Astrocyte (in vitro differentiated cells and primary cell): Measurements from ENCODE around the gene ELANE. TPM values are rescaled to one million over a fixed set of nuclear protein-coding genes. Genes with fewer than 3 reads are reported as not detected.

Source experiments
- DNase-seq: peaks from one replicate; pipeline ENCODE4 v3.0.0-alpha.2; 2010; ENCODE audit warnings: low read depth
- FAIRE-seq: peaks from 2 replicates; lab custom pipeline; 2011; peaks lifted over from hg19 to GRCh38; lab: Jason Lieb, UNC
- H2AFZ ChIP-seq: 2 replicates; pipeline ENCODE4 v1.6.0; 2012; ENCODE audit warnings: low read depth, low read length, inconsistent platforms
- H3K27ac ChIP-seq: 2 replicates; pipeline ENCODE4 v1.5.1; 2011; ENCODE audit warnings: low read depth, low read length, inconsistent platforms
- H3K27me3 ChIP-seq: 2 replicates; pipeline ENCODE4 v1.6.0; 2011; ENCODE audit warnings: low read length, inconsistent platforms; ENCODE audit not compliant: insufficient read depth
- H3K36me3 ChIP-seq: 2 replicates; pipeline ENCODE4 v1.5.1; 2011; ENCODE audit warnings: low read length, inconsistent platforms; ENCODE audit not compliant: insufficient read depth
- H3K4me1 ChIP-seq: 2 replicates; pipeline ENCODE4 v1.5.1; 2011; ENCODE audit warnings: low read length, inconsistent platforms; ENCODE audit not compliant: insufficient read depth
- H3K4me2 ChIP-seq: 2 replicates; pipeline ENCODE4 v1.6.0; 2012; ENCODE audit warnings: low read length, inconsistent platforms
- H3K4me3 ChIP-seq: 2 replicates; pipeline ENCODE4 v1.5.1; 2011; ENCODE audit warnings: low read depth, mild to moderate bottlenecking, low read length, inconsistent platforms; ENCODE audit not compliant: insufficient read depth
- H3K79me2 ChIP-seq: 2 replicates; pipeline ENCODE4 v1.6.0; 2012; ENCODE audit warnings: mild to moderate bottlenecking, low read length, inconsistent platforms; ENCODE audit not compliant: insufficient read depth
- H3K9ac ChIP-seq: 2 replicates; pipeline ENCODE4 v1.6.0; 2012; ENCODE audit warnings: mild to moderate bottlenecking, low read length, inconsistent platforms
- H3K9me3 ChIP-seq: 2 replicates; pipeline ENCODE4 v1.5.1; 2012; ENCODE audit warnings: low read depth, mild to moderate bottlenecking, low read length, inconsistent platforms; ENCODE audit not compliant: insufficient read depth
- H4K20me1 ChIP-seq: 2 replicates; pipeline ENCODE4 v1.6.0; 2012; ENCODE audit warnings: low read length, inconsistent platforms; ENCODE audit not compliant: insufficient read depth
- H3K27ac Mint-ChIP-seq: one replicate; pipeline ENCODE4 v1.8.0; 2021; ENCODE audit warnings: mild to moderate bottlenecking, mixed read lengths; ENCODE audit not compliant: unreplicated experiment
- H3K27me3 Mint-ChIP-seq: one replicate; pipeline ENCODE4 v1.8.0; 2021; ENCODE audit warnings: low read depth, mixed read lengths; ENCODE audit not compliant: unreplicated experiment
- H3K36me3 Mint-ChIP-seq: one replicate; pipeline ENCODE4 v1.8.0; 2021; ENCODE audit warnings: low read depth, mixed read lengths; ENCODE audit not compliant: unreplicated experiment
- H3K4me1 Mint-ChIP-seq: one replicate; pipeline ENCODE4 v1.8.0; 2021; ENCODE audit warnings: low read depth, mixed read lengths; ENCODE audit not compliant: unreplicated experiment
- H3K4me3 Mint-ChIP-seq: one replicate; pipeline ENCODE4 v1.8.0; 2021; ENCODE audit warnings: mild to moderate bottlenecking, moderate library complexity, mixed read lengths; ENCODE audit not compliant: unreplicated experiment
- H3K9me3 Mint-ChIP-seq: one replicate; pipeline ENCODE4 v1.8.0; 2021; ENCODE audit warnings: mild to moderate bottlenecking, mixed read lengths; ENCODE audit not compliant: unreplicated experiment
- CTCF ChIP-seq: IDR thresholded peaks from 2 replicates; pipeline ENCODE4 v1.5.1; 2011; ENCODE audit warnings: low read depth, mild to moderate bottlenecking, inconsistent platforms, low read length, moderate library complexity; ENCODE audit not compliant: insufficient read depth
- EZH2 ChIP-seq: IDR thresholded peaks from 2 replicates; pipeline ENCODE4 v1.6.1; 2012; ENCODE audit warnings: mild to moderate bottlenecking, low read length, inconsistent platforms; ENCODE audit not compliant: insufficient read depth
- total RNA-seq: library from RNA; stranded (reverse); gene quantifications from 2 replicates; pipeline ENCODE4 v1.2.1, GENCODE V29; 2021

ELANE gene
- total RNA-seq, 1 donor from 2014 or later, result not detected

GRCh38 chr19:804419-805165 is 47.5 kb upstream of the ELANE start:
- Histone ChIP-seq H3K9me3 (no peaks in the 10 kb centered on the region), H4K20me1 (peaks cover 99% of the 10 kb centered on the region), H2AFZ (no peak overlapping the region), H3K4me3 (no peak overlapping the region), H3K27me3 (no peaks in the 10 kb centered on the region), H3K36me3 (peaks cover 42% of the 10 kb centered on the region), H3K27ac (no peak overlapping the region), H3K4me2 (no peak overlapping the region), H3K9ac (no peak overlapping the region), H3K4me1 (peaks cover 31% of the 10 kb centered on the region), H3K79me2 (peaks cover 99% of the 10 kb centered on the region)
- TF ChIP-seq CTCF (no peak), EZH2 (no peak)
- Mint-ChIP-seq H3K27me3 (no peaks in the 10 kb centered on the region), H3K27ac (no peak overlapping the region), H3K36me3 (peaks cover 16% of the 10 kb centered on the region), H3K9me3 (no peaks in the 10 kb centered on the region), H3K4me1 (peaks cover 19% of the 10 kb centered on the region), H3K4me3 (no peak overlapping the region)
- FAIRE-seq, result no peak
- DNase-seq, result no peak

- H3K9ac ChIP-seq, result no peak overlapping the region
- no peak for TF ChIP-seq EZH2
- TF ChIP-seq CTCF, result no peak
- no peaks in the 10 kb centered on the region for H3K27me3 ChIP-seq
- no peak overlapping the region for H3K4me2 ChIP-seq
- peaks cover 17% of the 10 kb centered on the region for H3K4me1 Mint-ChIP-seq
- no peak overlapping the region for H3K27ac Mint-ChIP-seq
- peaks cover 16% of the 10 kb centered on the region for H3K36me3 Mint-ChIP-seq
- H2AFZ ChIP-seq, result no peak overlapping the region
- no peak overlapping the region for H3K27ac ChIP-seq
- FAIRE-seq (no peak), DNase-seq (no peak)
- no peaks in the 10 kb centered on the region for H3K27me3 Mint-ChIP-seq
- H4K20me1 ChIP-seq, result peaks cover 99% of the 10 kb centered on the region
- peaks cover 26% of the 10 kb centered on the region for H3K4me1 ChIP-seq
- no peak overlapping the region for H3K4me3 Mint-ChIP-seq
- no peak overlapping the region for H3K4me3 ChIP-seq
- H3K36me3 ChIP-seq, result peaks cover 46% of the 10 kb centered on the region
- peaks cover 99% of the 10 kb centered on the region for H3K79me2 ChIP-seq
- H3K9me3 ChIP-seq, result no peaks in the 10 kb centered on the region
- no peaks in the 10 kb centered on the region for H3K9me3 Mint-ChIP-seq
Measured at GRCh38 chr19:805166-805551, 46.9 kb upstream of the ELANE start.
